ENCODE data around the gene ABCB8.
A peak's percentile ranks its signal among the peaks of the same experiment; 100 is the strongest.
"Not testable (repeated sequence)": the region's sequence is repeated elsewhere in the genome, so short reads cannot be mapped to it uniquely, and the experiment has no call there.

Gene ABCB8

GRCh38 chr7:151015967-151016366 is 12.3 kb upstream of the ABCB8 start:
- DNase-seq = no peak

GRCh38 chr7:151016505-151016904 is 11.7 kb upstream of the ABCB8 start:
- DNase-seq = no peak

- no peak for DNase-seq
These were observed 11.3 kb upstream of the ABCB8 start for GRCh38 chr7:151016942-151017341.

- no peak for DNase-seq
These were observed 10.8 kb upstream of the ABCB8 start for GRCh38 chr7:151017370-151017952.

GRCh38 chr7:151017953-151018420 is 10.3 kb upstream of the ABCB8 start:
- peak; percentile 75 for DNase-seq

GRCh38 chr7:151018421-151019129 is 9.7 kb upstream of the ABCB8 start:
- peak; percentile 82 for DNase-seq

- no peak for DNase-seq
These were observed 9.2 kb upstream of the ABCB8 start for GRCh38 chr7:151019130-151019447.

- DNase-seq = no peak
These were observed 8.0 kb upstream of the ABCB8 start for GRCh38 chr7:151020231-151020630.

GRCh38 chr7:151023232-151023631 is 5.0 kb upstream of the ABCB8 start:
- no peak for DNase-seq

- DNase-seq = no peak
These were observed 3.7 kb upstream of the ABCB8 start, which contains the start of gene ATG9B for GRCh38 chr7:151024435-151025056. Gene ATG9B, minus strand, starts transcription at chr7:151024494. Its CDS starts 71 bp downstream, at chr7:151024423.

- DNase-seq = no peak
These were observed 2.2 kb upstream of the ABCB8 start for GRCh38 chr7:151025924-151026671.

GRCh38 chr7:151026771-151027727 is 1.2 kb upstream of the ABCB8 start:
- DNase-seq = not testable (repeated sequence)

- DNase-seq = not testable (repeated sequence)
These were observed 521 bp upstream of the ABCB8 start for GRCh38 chr7:151027728-151028130.

- DNase-seq = no peak
These were observed 775 bp downstream of the ABCB8 start for GRCh38 chr7:151028948-151029501.

GRCh38 chr7:151031011-151031410 is 2.8 kb downstream of the ABCB8 start:
- no peak for DNase-seq

- no peak for DNase-seq
These were observed 5.0 kb downstream of the ABCB8 start for GRCh38 chr7:151032936-151033863.

- DNase-seq = no peak
These were observed 5.6 kb downstream of the ABCB8 start for GRCh38 chr7:151033864-151034249.

- no peak for DNase-seq
These were observed 6.2 kb downstream of the ABCB8 start for GRCh38 chr7:151034312-151035025.

GRCh38 chr7:151035026-151035717 is 6.9 kb downstream of the ABCB8 start:
- no peak for DNase-seq

- DNase-seq = no peak
These were observed 7.7 kb downstream of the ABCB8 start for GRCh38 chr7:151035902-151036301.

All from NCI-H146 (cell line).